Retinal pigment epithelial cell (primary cell): ENCODE results near the gene UCHL5.

ENCODE experiments used
- DNase-seq: peaks from one replicate; pipeline ENCODE4 v3.0.0-alpha.2; 2010; ENCODE audit warnings: low read depth
- H3K4me3 ChIP-seq: 2 replicates; pipeline ENCODE4 v1.5.1; 2011; ENCODE audit warnings: mild to moderate bottlenecking, low read length, control low read depth, moderate library complexity
- TF ChIP-seq, protein P1 (sequence below): conservative IDR thresholded peaks from 2 replicates; pipeline ENCODE4 v1.5.1; 2011; ENCODE audit warnings: low read depth, low read length, control low read depth, inconsistent platforms

UCHL5 gene

DNA sequence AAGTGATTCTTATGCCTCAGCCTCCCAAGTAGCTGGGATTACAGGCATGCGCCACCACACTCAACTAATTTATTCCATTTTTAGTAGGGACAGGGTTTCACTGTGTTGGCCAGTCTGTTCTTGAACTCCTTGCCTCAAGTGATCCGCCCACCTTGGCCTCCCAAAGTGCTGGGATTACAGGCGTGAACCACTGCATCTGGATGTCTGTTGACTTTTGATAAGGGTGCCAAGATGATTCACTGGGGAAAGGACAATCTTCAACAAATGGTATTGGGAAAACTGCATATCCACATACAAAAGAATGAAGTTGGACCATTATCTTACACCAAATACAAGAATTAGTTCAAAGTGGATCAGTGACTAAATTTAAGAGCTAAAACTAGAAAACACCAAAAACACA lies 20.0 kb upstream of the UCHL5 start:
- TF ChIP-seq, protein P1, sequence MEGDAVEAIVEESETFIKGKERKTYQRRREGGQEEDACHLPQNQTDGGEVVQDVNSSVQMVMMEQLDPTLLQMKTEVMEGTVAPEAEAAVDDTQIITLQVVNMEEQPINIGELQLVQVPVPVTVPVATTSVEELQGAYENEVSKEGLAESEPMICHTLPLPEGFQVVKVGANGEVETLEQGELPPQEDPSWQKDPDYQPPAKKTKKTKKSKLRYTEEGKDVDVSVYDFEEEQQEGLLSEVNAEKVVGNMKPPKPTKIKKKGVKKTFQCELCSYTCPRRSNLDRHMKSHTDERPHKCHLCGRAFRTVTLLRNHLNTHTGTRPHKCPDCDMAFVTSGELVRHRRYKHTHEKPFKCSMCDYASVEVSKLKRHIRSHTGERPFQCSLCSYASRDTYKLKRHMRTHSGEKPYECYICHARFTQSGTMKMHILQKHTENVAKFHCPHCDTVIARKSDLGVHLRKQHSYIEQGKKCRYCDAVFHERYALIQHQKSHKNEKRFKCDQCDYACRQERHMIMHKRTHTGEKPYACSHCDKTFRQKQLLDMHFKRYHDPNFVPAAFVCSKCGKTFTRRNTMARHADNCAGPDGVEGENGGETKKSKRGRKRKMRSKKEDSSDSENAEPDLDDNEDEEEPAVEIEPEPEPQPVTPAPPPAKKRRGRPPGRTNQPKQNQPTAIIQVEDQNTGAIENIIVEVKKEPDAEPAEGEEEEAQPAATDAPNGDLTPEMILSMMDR, result no peak
- no peak for DNase-seq
- H3K4me3 ChIP-seq, result no peak overlapping the region

DNA sequence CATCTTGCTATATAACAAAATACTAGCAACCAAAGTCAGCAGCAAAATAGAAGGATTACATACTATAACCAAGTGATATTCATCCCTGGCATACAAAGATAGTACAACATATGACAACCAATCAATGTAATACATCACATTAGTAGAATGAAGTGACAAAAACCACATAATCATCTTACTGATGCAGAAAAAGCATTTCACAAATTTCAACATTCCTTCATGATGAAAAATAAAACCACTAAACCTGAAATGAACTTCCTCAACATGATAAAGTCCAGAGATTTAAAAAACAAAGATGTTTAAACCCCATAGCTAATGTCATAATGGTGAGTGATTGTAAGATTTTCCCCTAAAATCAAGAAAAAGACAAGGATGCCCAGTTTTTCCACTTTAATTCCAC lies 18.8 kb upstream of the UCHL5 start:
- DNase-seq, result no peak
- TF ChIP-seq, protein P1, result no peak
- H3K4me3 ChIP-seq, result no peak overlapping the region

DNA sequence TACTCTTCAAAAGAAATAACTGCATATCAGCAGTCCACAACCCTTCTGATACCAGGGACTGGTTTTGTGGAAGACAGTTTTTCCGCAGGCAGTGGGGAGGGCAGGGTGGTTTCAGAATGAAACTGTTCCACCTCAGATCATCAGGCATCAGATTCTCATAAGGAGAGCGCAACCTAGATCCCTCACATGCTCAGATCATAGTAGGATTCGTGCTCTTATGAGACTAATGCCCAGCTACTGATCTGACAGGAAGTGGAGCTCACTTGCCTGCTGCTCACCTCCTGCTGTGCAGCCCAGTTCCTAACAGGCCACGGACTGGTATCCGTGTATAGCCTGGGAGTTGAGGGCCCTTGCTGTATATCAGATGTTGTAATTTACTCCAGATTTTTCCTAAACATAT lies 11.8 kb upstream of the UCHL5 start:
- TF ChIP-seq, protein P1, result no peak
- no peak for DNase-seq
- no peak overlapping the region for H3K4me3 ChIP-seq

DNA sequence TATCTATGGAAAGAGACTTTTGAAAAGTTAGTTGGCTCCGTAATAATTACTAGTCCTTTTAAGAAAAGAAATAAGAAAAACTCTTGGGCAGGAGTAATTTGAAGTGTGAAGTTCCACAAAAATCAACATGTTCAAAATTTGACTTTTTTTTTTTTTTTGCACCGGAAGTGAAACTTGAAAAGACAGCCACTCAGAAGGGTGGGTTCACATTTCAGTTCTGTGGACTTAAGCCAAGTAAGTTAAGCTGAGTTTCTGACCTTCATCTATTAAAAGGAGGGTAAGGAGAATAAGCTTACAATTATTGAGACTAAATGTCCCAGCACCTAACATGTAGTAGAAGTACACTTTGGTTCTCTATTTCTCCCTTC lies 11.2 kb upstream of the UCHL5 start:
- TF ChIP-seq, protein P1, result no peak

DNA sequence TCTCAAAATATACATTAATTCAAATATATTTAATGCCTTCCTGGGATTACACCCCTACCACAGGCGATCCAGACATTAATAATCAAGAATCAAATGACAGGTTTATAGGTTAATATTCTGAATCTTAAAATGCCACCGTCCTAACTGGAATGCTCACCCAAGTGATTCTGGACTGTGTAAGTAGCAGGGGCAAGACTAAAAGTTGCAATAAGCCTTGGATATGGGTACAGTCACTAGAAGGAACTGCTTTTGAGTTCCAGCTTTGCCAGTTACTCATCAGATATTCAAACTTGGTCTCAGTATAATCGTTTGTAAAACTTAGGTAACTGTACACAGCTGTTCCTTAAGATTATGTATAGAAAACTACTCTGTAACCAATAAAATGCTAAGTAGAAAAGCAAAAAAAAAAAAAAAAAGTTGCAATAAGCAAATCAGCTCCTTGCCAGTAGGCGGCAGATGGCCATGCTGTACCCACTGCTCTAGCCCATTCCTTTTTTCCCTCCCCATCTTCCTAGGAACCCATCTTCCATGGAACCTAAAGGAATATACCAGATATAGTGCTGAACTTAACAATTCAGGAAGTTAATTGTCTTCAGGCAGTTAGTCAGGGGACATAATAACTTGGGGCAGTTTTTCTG lies 10.7 kb upstream of the UCHL5 start:
- H3K4me3 ChIP-seq, result no peak overlapping the region
- TF ChIP-seq, protein P1, result peak; percentile 47
- no peak for DNase-seq

More for the DNA sequence above, 11.2 kb upstream of the UCHL5 start:
- no peak overlapping the region for H3K4me3 ChIP-seq
- no peak for DNase-seq

DNA sequence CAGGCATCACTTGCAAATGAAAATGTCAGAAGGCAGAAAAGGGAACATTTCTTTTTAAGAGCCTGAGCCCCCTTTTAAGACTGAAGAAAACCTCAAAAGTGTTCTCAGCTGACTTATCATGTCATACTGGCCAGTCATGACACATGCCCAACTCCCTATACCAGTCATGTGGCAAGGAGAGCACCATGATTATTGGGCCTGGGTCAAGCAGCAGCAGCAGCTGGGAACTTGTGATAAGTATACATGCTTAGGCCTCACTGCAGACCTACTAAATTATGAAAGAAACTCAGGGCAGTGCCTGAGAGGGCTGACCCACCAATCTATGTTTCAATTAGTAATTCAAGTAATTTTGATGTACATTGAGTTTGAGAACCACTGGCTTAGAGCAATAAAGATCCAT lies 8.9 kb upstream of the UCHL5 start:
- DNase-seq, result no peak
- TF ChIP-seq, protein P1, result no peak
- H3K4me3 ChIP-seq, result no peak overlapping the region

DNA sequence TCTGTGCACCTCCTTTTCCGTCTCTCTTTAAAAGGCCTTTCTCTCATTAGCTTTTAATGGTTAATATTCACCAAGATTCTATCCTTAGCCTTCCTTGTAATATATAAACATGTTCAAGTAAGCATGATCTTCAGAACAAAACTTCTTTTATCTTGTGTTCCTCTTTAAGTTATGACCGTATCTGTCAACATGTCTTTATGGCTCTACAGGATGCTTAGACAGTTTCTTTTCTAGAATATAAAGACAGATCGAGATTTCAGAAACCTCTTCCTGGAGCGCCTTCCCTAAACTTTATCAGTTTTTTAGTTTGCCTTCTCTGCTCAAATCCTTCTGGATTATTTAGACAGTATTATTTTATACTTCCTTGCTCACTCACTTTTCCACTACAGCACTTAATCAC lies 7.4 kb upstream of the UCHL5 start:
- no peak overlapping the region for H3K4me3 ChIP-seq
- no peak for DNase-seq

More for the DNA sequence above, 7.4 kb upstream of the UCHL5 start:
- TF ChIP-seq, protein P1, result no peak
